GM21390 (cell line): ENCODE measurements around the gene CPN2.

Experiments
- ATAC-seq: cut with Tn5 transposase; IDR thresholded peaks from one replicate; pipeline ENCODE4 v1.9.1; 2021; ENCODE audit not compliant: unreplicated experiment

The CPN2 gene

GRCh38 chr3:194382196-194382891, 31.2 kb upstream of the CPN2 start:
- ATAC-seq = no peak

GRCh38 chr3:194381460-194381875, 30.3 kb upstream of the CPN2 start:
- no peak for ATAC-seq

GRCh38 chr3:194380326-194380725, 29.2 kb upstream of the CPN2 start:
- ATAC-seq = no peak

GRCh38 chr3:194379651-194380050, 28.5 kb upstream of the CPN2 start:
- no peak for ATAC-seq

GRCh38 chr3:194379231-194379630, 28.1 kb upstream of the CPN2 start:
- ATAC-seq = no peak

GRCh38 chr3:194377708-194378107, 26.6 kb upstream of the CPN2 start:
- no peak for ATAC-seq

GRCh38 chr3:194376241-194376560, 25.1 kb upstream of the CPN2 start:
- ATAC-seq = no peak

- ATAC-seq = no peak
Measured at GRCh38 chr3:194375473-194376240, 24.5 kb upstream of the CPN2 start.

- ATAC-seq = no peak
Measured at GRCh38 chr3:194374935-194375334, 23.8 kb upstream of the CPN2 start.

- no peak for ATAC-seq
Measured at GRCh38 chr3:194373899-194374298, 22.8 kb upstream of the CPN2 start.

- ATAC-seq = no peak
Measured at GRCh38 chr3:194373028-194373427, 21.9 kb upstream of the CPN2 start.

GRCh38 chr3:194370753-194371152, 19.6 kb upstream of the CPN2 start:
- ATAC-seq = no peak

GRCh38 chr3:194369522-194370279, 18.6 kb upstream of the CPN2 start, which contains the start of gene LRRC15:
LRRC15 (minus strand) TSS chr3:194369743; CDS start chr3:194361043, 8,700 bp downstream.
- no peak for ATAC-seq

GRCh38 chr3:194368918-194369317, 17.8 kb upstream of the CPN2 start:
- no peak for ATAC-seq

- no peak for ATAC-seq
Measured at GRCh38 chr3:194367992-194368841, 17.1 kb upstream of the CPN2 start.

GRCh38 chr3:194365978-194366490, 14.9 kb upstream of the CPN2 start:
- no peak for ATAC-seq

GRCh38 chr3:194365526-194365925, 14.4 kb upstream of the CPN2 start:
- ATAC-seq = no peak

- ATAC-seq = no peak
Measured at GRCh38 chr3:194364652-194365434, 13.7 kb upstream of the CPN2 start.

GRCh38 chr3:194364314-194364651, 13.2 kb upstream of the CPN2 start:
- ATAC-seq = no peak

GRCh38 chr3:194360568-194360967, 9.4 kb upstream of the CPN2 start:
- ATAC-seq = no peak
